H1 (cell line): Measurements from ENCODE around the gene CHAC2.

Experiments
- CBX8 ChIP-seq: fragments of 300-800, 300-1000 bp; sonication (generic); IDR thresholded peaks from 2 replicates; pipeline ENCODE4 v1.7.1; 2016; ENCODE audit warnings: low read depth, low read length, borderline replicate concordance
- CTCF ChIP-seq, 3 experiments: IDR thresholded peaks; 1 replicate in 2 of 3; 2 replicates in 1 of 3; pipeline versions ENCODE4 v1.5.1 to v1.6.1; 2011; ENCODE audit warnings: low read length in 3 of 3, mild to moderate bottlenecking in 3 of 3, inconsistent platforms in 2 of 3, low read depth in 1 of 3, moderate library complexity in 1 of 3; ENCODE audit not compliant: insufficient read depth in 1 of 3; ENCODE audit errors: control extremely low read depth in 1 of 3
- EGR1 ChIP-seq: IDR thresholded peaks from 2 replicates; pipeline ENCODE4 v1.6.1; 2011; ENCODE audit warnings: low read depth, low read length, borderline replicate concordance
- FOSL1 ChIP-seq: IDR thresholded peaks from 2 replicates; pipeline ENCODE4 v1.6.1; 2011; ENCODE audit warnings: mild to moderate bottlenecking, low read depth, low read length, moderate library complexity; ENCODE audit not compliant: insufficient read depth
- POLR2A ChIP-seq, 2 experiments: IDR thresholded peaks; 1 replicate in 1 of 2; 2 replicates in 1 of 2; pipeline ENCODE4 v1.6.1; 2011; ENCODE audit warnings: low read depth in 2 of 2, low read length in 2 of 2, mild to moderate bottlenecking in 2 of 2; ENCODE audit errors: control extremely low read depth in 1 of 2
- POLR2AphosphoS5 ChIP-seq: IDR thresholded peaks from 2 replicates; pipeline ENCODE4 v1.6.1; 2011; ENCODE audit warnings: low read depth, low read length
- RXRA ChIP-seq: IDR thresholded peaks from 2 replicates; pipeline ENCODE4 v1.6.1; 2011; ENCODE audit warnings: low read depth, mild to moderate bottlenecking, low read length, moderate library complexity; ENCODE audit not compliant: insufficient read depth
- SUZ12 ChIP-seq: fragments of 200-600 bp; sonication (generic); IDR thresholded peaks from 2 replicates; pipeline ENCODE4 v1.6.1; 2012; ENCODE audit warnings: mild to moderate bottlenecking, inconsistent platforms, low read length, moderate library complexity, mixed read lengths
- TAF7 ChIP-seq: optimal IDR thresholded peaks from 2 replicates; pipeline ENCODE3; 2011; ENCODE audit warnings: low read depth, mild to moderate bottlenecking, inconsistent platforms, low read length, moderate library complexity, borderline replicate concordance
- YY1 ChIP-seq: IDR thresholded peaks from 2 replicates; pipeline ENCODE4 v1.6.1; 2011; ENCODE audit warnings: low read depth, mild to moderate bottlenecking, low read length

- TF ChIP-seq CTCF (IDR thresholded peaks at IDR 0.05; ENCODE audit: control extremely low read depth in 1 of 3, insufficient read depth in 1 of 3, low read depth in 1 of 3, low read length in 3 of 3) (no peak), POLR2A (IDR thresholded peaks at IDR 0.05; ENCODE audit: control extremely low read depth in 1 of 2, low read depth in 2 of 2, low read length in 2 of 2) (no peak), EGR1 (no peak), CBX8 (no peak), RXRA (no peak), YY1 (no peak), POLR2AphosphoS5 (no peak), SUZ12 (no peak), TAF7 (no peak), FOSL1 (no peak)
Observed at GRCh38 chr2:53753041-53753440, 14.6 kb upstream of the CHAC2 start.
